ENCODE measurements around the gene ADCY6. TPM values are rescaled to one million over a fixed set of nuclear protein-coding genes. Genes with fewer than 3 reads are reported as not detected.

ADCY6 gene
- 100 to 1,000 TPM in 2 of 3 donors, 10 to 100 TPM in 1; 85.2 to 119 (median 118) TPM for polyA plus RNA-seq (ENCODE audit: insufficient read length in 3 of 3)
- long read RNA-seq, donor 1, full-length matches to known transcripts, result 1 of 9 reads
- long read RNA-seq, donor 1, partial matches to known transcripts, result 8 of 9 reads
- long read RNA-seq, donor 1, other reads (novel, unspliced or antisense), result 0 of 9 reads
- long read RNA-seq, donor 2, partial matches to known transcripts, result 0 of 2 reads
- long read RNA-seq, donor 2, other reads (novel, unspliced or antisense), result 0 of 2 reads
- long read RNA-seq, donor 3, full-length matches to known transcripts, result 3 of 3 reads
- long read RNA-seq, donor 3, partial matches to known transcripts, result 0 of 3 reads
- long read RNA-seq, donor 3, other reads (novel, unspliced or antisense), result 0 of 3 reads
- long read RNA-seq, donor 4, full-length matches to known transcripts, result 3 of 3 reads
- long read RNA-seq, donor 4, partial matches to known transcripts, result 0 of 3 reads
- long read RNA-seq, donor 4, other reads (novel, unspliced or antisense), result 0 of 3 reads
- long read RNA-seq, donor 5, full-length matches to known transcripts, result 1 of 1 reads
- long read RNA-seq, donor 5, partial matches to known transcripts, result 0 of 1 reads
- long read RNA-seq, donor 5, other reads (novel, unspliced or antisense), result 0 of 1 reads
- long read RNA-seq, donor 6, full-length matches to known transcripts, result 6 of 11 reads
- long read RNA-seq, donor 6, partial matches to known transcripts, result 5 of 11 reads
- long read RNA-seq, donor 6, other reads (novel, unspliced or antisense), result 0 of 11 reads
- long read RNA-seq, donor 7, full-length matches to known transcripts, result 2 of 2 reads
- long read RNA-seq, donor 7, partial matches to known transcripts, result 0 of 2 reads
- long read RNA-seq, donor 7, other reads (novel, unspliced or antisense), result 0 of 2 reads
- long read RNA-seq, donor 8, partial matches to known transcripts, result 18 of 18 reads
- long read RNA-seq, donor 8, other reads (novel, unspliced or antisense), result 0 of 18 reads
- long read RNA-seq, donor 9, full-length matches to known transcripts, result 1 of 7 reads
- long read RNA-seq, donor 9, partial matches to known transcripts, result 6 of 7 reads
- long read RNA-seq, donor 9, other reads (novel, unspliced or antisense), result 0 of 7 reads
- long read RNA-seq, donor 10, partial matches to known transcripts, result 0 of 2 reads
- long read RNA-seq, donor 10, other reads (novel, unspliced or antisense), result 0 of 2 reads
- long read RNA-seq, donor 11, partial matches to known transcripts, result 0 of 1 reads
- long read RNA-seq, donor 11, other reads (novel, unspliced or antisense), result 0 of 1 reads
- long read RNA-seq, donor 12, full-length matches to known transcripts, result 5 of 30 reads
- long read RNA-seq, donor 12, partial matches to known transcripts, result 25 of 30 reads
- long read RNA-seq, donor 12, other reads (novel, unspliced or antisense), result 0 of 30 reads
- long read RNA-seq, donor 13, partial matches to known transcripts, result 0 of 1 reads
- long read RNA-seq, donor 13, other reads (novel, unspliced or antisense), result 0 of 1 reads
- long read RNA-seq, donor 14, result 0 reads
- long read RNA-seq, donor 15, full-length matches to known transcripts, result 4 of 4 reads
- long read RNA-seq, donor 15, partial matches to known transcripts, result 0 of 4 reads
- long read RNA-seq, donor 15, other reads (novel, unspliced or antisense), result 0 of 4 reads
- long read RNA-seq, donor 16, partial matches to known transcripts, result 5 of 5 reads
- long read RNA-seq, donor 16, other reads (novel, unspliced or antisense), result 0 of 5 reads

GRCh38 chr12:48788854-48789775 is at the start of gene ADCY6:
ADCY6 (minus strand) TSS chr12:48789089; CDS start chr12:48783434, 5,655 bp downstream.
- peak; percentile 86 for DNase-seq

DNA sequence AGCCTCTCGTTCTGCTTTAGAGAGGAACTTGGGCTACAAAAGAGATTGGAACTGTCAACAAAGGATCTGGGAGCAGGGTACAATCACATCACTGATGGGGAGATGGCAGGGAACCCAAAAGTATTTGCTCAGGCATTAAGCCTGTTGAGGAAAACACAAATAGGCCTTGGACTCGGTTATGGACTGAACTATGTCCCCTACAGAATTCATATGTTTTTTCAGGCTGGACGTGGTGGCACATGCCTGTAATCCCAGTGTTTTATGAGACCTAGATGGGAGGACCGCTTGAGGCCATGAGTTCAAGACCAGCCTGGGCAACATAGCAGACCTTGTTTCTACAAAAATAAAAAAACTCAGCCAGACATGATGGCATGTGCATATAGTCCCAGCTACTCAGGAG is 49.2 kb upstream of the ADCY6 start:
- DNase-seq, result no peak

DNA sequence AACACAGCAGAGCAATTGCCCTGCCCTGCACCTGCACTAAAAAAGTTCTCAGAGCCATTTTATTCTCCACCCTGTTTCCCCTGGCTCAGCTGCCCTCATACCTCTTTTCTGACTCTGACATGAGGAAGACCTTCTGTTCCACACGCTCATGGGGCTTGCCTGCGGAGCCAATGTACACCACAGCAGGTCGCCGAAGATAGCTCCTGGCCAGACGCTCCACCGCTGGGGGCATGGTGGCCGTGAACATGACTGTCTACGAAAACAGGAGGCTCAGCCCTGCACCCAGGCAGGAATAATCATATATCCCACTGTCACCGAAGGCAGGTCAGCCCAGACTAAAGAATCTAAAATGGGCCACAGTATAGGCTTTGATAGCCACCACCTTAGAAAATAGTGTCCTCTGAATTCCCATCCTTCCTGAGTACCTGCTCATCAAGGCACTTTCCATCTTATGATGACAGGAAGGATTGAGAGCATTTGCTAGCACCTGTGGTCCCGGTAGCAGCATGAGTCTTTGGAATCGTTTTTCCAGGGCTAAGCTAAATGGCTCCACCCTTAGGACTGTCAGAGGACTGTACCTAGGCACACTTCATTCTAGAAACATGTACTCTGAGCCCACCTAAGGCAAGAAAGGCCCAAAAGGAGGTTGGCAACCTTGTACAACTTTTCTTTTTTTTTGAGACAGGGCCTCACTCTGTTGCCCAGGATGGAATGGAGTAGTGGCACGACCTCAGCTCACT is 43.6 kb upstream of the ADCY6 start:
- DNase-seq, result no peak

DNA sequence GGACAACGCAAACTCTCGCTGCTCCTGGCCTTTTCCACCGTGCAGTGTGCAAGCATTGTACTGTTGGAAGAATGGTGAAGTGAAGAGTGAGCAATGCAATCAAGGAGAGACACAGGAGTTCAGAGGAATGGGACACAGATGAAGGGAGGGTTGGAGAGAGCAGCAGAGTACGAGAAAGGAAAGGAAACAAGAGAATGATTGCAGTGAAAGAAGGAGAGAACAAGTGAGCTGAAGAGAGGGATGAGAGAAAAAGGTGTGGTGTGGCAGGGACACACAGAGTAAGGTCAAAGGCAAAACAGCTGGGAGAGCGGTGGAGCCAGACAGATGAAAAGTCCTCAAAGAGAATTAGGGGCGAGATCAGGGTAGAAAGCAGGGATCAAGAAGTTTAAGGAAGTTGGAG is 42.4 kb upstream of the ADCY6 start:
- no peak for DNase-seq

DNA sequence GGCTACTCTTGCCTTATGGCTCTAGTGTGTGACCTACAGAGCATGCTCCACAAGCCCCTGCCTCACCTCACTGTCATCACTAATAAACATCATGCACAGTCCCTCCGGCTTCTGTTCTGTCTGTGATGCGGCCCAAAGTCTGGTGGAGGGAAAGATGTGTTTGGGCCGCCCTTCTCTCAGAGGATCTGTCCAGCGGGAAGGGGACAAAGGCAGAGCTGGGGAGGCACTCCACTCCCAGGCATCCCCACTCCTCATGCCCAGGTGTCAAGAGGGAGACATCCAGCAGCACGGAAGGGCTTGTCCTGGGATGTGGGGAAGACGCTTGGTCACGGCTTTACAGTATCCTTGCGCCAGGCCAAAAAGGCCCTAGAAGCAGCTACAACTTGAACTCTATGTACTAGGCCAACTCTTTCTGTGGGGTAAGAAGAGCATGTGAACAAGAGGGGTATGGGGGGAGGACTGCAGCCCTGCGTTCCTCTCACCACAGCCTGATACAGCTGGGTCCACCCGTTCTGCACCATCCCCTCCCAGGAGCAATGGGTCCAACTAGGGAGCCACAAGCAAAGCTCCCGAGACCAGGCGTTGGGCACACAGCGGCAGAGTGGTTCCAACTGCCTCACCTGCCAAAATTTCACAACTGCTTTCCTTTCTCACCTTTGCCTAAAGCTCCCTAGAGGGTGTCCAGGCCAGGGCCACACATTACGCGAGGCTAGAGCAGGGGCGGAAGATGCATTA is 40.1 kb upstream of the ADCY6 start:
- no peak for DNase-seq

DNA sequence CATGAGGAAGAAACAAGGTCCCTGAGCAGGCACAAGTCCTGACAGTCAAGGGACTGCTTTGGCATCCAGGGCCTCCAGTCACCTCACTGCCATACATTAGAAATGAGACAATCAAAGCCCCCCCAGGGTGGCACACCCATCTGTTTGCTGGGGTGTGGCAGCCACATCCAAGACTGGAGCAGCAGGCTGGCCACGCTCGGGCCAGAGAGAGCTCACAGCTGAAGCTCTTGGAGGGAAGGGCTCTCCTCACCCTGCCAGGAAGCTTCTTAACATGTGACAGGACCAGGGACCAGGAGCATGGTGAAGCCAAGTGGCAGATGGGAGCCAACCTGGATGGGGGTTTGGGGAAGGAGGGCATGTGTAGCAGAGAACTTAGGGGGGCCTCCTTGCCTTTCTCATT is 39.4 kb upstream of the ADCY6 start:
- DNase-seq, result no peak

GRCh38 chr12:48827513-48828096 is 38.7 kb upstream of the ADCY6 start:
- DNase-seq, result no peak

DNA sequence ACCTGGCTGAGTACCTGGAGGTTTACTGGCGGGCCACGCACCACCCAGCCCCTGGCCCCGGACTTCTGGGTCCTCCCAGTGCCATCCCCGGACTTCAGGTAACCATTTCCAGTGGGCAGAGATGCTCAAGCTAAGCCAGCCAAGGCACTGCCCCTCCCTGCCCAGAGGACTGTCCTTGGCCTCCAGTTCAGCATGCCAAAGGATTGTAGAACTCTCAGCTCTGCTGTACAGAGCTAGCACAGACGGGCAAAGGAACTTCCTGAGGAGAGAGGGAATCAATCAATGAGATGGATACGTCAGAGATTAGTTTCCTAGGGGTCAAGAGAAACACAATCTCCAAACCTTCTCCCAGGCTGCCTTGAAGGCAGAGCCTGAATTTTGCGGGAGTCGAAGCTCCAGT is 38.1 kb upstream of the ADCY6 start:
- no peak for DNase-seq

DNA sequence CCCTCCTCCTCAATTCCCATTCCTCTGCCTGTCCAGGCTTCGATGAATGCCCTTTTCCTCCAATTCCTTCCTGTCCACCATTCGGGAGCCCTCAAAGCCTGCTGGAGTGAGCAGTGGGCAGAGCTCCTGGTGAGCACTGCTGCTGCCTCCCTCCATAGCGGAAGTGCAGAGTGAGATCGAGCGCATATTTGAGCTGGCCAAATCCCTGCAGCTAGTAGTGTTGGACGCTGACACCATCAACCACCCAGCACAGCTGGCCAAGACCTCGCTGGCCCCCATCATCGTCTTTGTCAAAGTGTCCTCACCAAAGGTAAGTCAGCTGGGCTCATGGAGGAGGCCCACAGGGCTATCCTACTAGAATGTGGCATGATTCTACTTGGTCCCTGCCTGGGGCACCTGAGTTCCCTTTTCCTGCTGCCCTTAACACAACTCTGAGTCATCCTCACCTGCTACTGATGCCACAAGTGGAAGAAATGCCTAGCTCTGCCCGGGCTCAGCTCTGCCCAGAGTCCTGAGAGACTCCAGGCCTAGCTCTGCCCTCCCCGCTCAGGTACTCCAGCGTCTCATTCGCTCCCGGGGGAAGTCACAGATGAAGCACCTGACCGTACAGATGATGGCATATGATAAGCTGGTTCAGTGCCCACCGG is 37.4 kb upstream of the ADCY6 start:
- DNase-seq, result no peak

DNA sequence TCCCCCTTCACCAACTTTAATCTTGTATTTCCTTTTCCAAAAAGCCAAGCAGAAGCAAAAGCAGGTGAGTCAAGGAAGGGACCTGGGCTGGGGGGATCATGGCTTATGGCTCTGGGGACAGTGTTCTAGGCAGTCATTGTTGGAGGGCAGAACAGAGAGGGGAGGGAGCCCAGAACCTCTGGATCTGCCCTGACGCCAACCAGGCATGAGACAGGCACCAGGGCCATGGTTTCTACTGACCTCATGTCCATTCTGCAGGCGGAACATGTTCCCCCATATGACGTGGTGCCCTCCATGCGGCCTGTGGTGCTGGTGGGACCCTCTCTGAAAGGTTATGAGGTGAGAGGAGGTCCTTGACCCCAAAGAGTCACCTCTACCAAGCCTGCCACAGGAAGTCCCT is 36.0 kb upstream of the ADCY6 start:
- DNase-seq, result no peak

- DNase-seq, result no peak
These were observed 35.2 kb upstream of the ADCY6 start for GRCh38 chr12:48824112-48824511.

DNA sequence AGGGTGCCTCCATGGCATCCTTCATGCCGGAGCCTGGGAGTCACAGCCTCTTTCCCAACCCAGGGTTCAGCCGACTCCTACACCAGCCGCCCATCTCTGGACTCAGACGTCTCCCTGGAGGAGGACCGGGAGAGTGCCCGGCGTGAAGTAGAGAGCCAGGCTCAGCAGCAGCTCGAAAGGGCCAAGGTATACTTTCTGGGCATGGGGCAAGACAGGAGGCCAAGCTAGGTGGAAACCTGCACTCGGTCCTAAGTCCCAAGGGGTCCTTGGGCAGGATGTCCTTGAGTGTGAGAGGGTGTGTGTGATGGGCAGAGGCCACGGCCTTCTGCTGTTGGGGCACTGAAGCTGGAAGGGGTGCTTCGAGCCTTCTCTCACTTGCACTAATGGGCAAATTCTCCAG is 34.4 kb upstream of the ADCY6 start:
- no peak for DNase-seq

DNA sequence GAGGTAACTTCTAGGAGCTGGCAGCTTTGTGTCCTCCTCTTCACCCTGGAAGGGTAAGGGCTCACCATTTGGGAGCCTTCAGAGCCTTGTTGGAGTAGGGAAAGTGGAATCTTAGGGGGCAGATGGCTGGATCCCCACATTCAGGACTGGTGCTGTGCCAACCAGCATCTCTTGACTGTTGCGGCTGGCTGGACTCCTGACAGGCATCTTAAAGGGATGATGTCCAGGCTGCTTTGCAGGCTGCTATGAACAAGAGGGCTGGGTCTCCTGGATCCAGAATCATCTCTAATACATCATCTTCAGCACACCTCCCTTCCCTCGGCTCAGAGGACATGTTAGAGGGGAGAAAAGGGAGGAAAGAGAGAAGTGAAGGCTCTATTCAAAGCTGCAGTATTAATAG is 33.8 kb upstream of the ADCY6 start:
- DNase-seq, result no peak

DNA sequence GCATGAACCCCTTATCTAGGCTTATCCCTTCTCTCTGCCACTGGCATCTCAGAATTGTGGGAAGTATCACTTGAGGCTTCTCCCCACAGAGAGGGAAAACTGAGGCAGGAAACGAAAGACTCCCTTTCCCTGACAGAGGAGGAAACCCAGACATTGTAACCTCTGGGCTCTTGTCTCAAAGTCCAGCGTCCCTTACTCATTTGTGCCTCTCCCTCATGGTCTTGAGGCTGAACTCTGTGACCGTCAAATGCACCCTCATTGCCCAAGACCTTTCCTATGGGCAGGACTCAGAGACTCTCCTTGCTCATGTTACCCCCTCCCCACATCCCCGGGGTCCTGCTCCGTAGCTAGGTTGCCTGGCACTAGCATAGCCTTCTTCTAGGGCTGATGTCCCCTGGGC is 33.2 kb upstream of the ADCY6 start:
- no peak for DNase-seq

- DNase-seq, result peak; percentile 42
These were observed 31.3 kb upstream of the ADCY6 start for GRCh38 chr12:48819986-48820725.

- DNase-seq, result no peak
These were observed 30.1 kb upstream of the ADCY6 start for GRCh38 chr12:48818831-48819590.
